Stomach (tissue), 9 donors: Measurements from ENCODE around the gene CDCA7L. TPM values are rescaled to one million over a fixed set of nuclear protein-coding genes. Genes with fewer than 3 reads are reported as not detected.

ENCODE experiments used
- DNase-seq, 2 donors: peaks; one replicate each; pipeline versions ENCODE4 v3.0.0 to v3.0.0-alpha.2; 2013 to 2019
- H3K27ac ChIP-seq, 5 donors: fragments of 200-600 bp in 4 of 5; sonication (generic) in 4 of 5; one replicate each; pipeline ENCODE4 v1.5.1; 2013 to 2019; ENCODE audit warnings: mild to moderate bottlenecking in 1 of 5, moderate library complexity in 1 of 5
- H3K27me3 ChIP-seq, 3 donors: fragments of 200-600 bp; sonication (generic); one replicate each; pipeline ENCODE4 v1.5.1; 2017 to 2019; ENCODE audit warnings: mixed run types in 1 of 3
- H3K36me3 ChIP-seq, 4 donors: fragments of 200-600 bp; sonication (generic); 1 replicate in 3 of 4; 2 replicates in 1 of 4; pipeline ENCODE4 v1.5.1; 2016 to 2019
- H3K4me1 ChIP-seq, 4 donors: fragments of 200-600 bp; sonication (generic); one replicate each; pipeline ENCODE4 v1.5.1; 2016 to 2019
- H3K4me3 ChIP-seq, 4 donors: fragments of 200-600 bp; sonication (generic) in 3 of 4; one replicate each; pipeline ENCODE4 v1.5.1; 2016 to 2019; ENCODE audit warnings: mild to moderate bottlenecking in 1 of 4
- H3K9me3 ChIP-seq, 4 donors: fragments of 200-600 bp; sonication (generic); one replicate each; pipeline ENCODE4 v1.5.1; 2016 to 2019
- CTCF ChIP-seq, 7 experiments: fragments of 450-650 bp in 4 of 7; fragments of 200-600 bp in 3 of 7; sonication (generic) in 3 of 7; IDR thresholded peaks; one replicate each; pipeline ENCODE4 v1.5.1; 2016 to 2019; ENCODE audit warnings: antibody characterized with exemption in 7 of 7, control low read depth in 2 of 7, mild to moderate bottlenecking in 1 of 7
- EP300 ChIP-seq: sonication (generic); formaldehyde crosslinking; IDR thresholded peaks from one replicate; pipeline ENCODE4 v1.6.1; 2017; ENCODE audit warnings: antibody characterized with exemption
- POLR2A ChIP-seq, 4 donors: fragments of 450-650 bp; IDR thresholded peaks; one replicate each; pipeline ENCODE4 v1.6.1; 2016; ENCODE audit warnings: antibody characterized with exemption in 4 of 4, control low read depth in 2 of 4, mild to moderate bottlenecking in 1 of 4, moderate library complexity in 1 of 4
- POLR2AphosphoS5 ChIP-seq, 3 donors: sonication (generic); formaldehyde crosslinking; IDR thresholded peaks; one replicate each; pipeline ENCODE4 v1.6.1; 2016; ENCODE audit warnings: antibody characterized with exemption in 3 of 3
- WGBS, 5 donors: extraction: QIAGEN DNeasy Blood & Tissue Kit in 3 of 5; methylation state at CpG; one replicate each; pipeline versions ENCODE4 v1.1.5 to v1.1.7; 2013 to 2018; 5-methylcytosine and 5-hydroxymethylcytosine counted together
- intact Hi-C: fragments of 100-400 bp; cut with DNase I; formaldehyde crosslinking; loops from one replicate; pipeline ENCODE4 v1.15.1; 2023; ENCODE audit warnings: low total_unique reads
- polyA plus RNA-seq, 3 donors: library from polyadenylated mRNA; stranded (reverse); fragments of 200-250 nt; gene quantifications; one replicate each; pipeline ENCODE4 v1.2.3, GENCODE V29; 2013
- total RNA-seq, 5 donors: library from RNA; depleted of rRNA; stranded (reverse); fragments of >200 nt; gene quantifications; one replicate each; pipeline versions ENCODE4 v1.1.0 to v1.2.3, GENCODE V29; 2014 to 2016
- donor health status: healthy with polysubstance abuse.
- donor health status: Bipolar disorder and iron deficiency.
- donor health status: healthy.

Gene CDCA7L
- total and polyA plus RNA-seq, 8 donors, result 5.4 to 89.8 (median 19.1) TPM

GRCh38 chr7:21898265-21898930 is 47.3 kb downstream of the CDCA7L start:
- Histone ChIP-seq H3K27ac (peak overlapping the region in 2 of 5 donors; percentile 34 to 63), H3K4me1 (no peaks in the 10 kb centered on the region), H3K4me3 (no peak overlapping the region), H3K9me3 (no peaks in the 10 kb centered on the region), H3K36me3 (peaks cover 35 to 59% (median 54%) of the 10 kb centered on the region in 4 donors), H3K27me3 (no peaks in the 10 kb centered on the region)
- DNase-seq, result peak in 1 of 2 donors; percentile 21
- intact Hi-C loops, result no loop called here
- WGBS, 5 donors, result 81 to 90% (median 85%) methylated on average over 17 of the region's 17 CpGs
- TF ChIP-seq POLR2AphosphoS5 (IDR thresholded peaks at IDR 0.05), result no peak
- TF ChIP-seq POLR2A (IDR thresholded peaks at IDR 0.05), result no peak
- no peak for TF ChIP-seq CTCF (IDR thresholded peaks at IDR 0.05)

- TF ChIP-seq EP300 (no peak), POLR2A (IDR thresholded peaks at IDR 0.05) (no peak), CTCF (IDR thresholded peaks at IDR 0.05) (no peak), POLR2AphosphoS5 (IDR thresholded peaks at IDR 0.05) (no peak)
- intact Hi-C loops, result no loop called here
- 81 to 92% (median 84%) methylated on average over 3 of the region's 3 CpGs for WGBS, 5 donors
Observed at GRCh38 chr7:21893401-21893800, 52.3 kb downstream of the CDCA7L start.

GRCh38 chr7:21891291-21891690 is 54.4 kb downstream of the CDCA7L start:
- no peak overlapping the region for H3K27ac ChIP-seq
- H3K4me3 ChIP-seq, result no peak overlapping the region
- peaks cover 0 to 4% (median 0%) of the 10 kb centered on the region in 4 donors for H3K36me3 ChIP-seq
- H3K9me3 ChIP-seq, result no peaks in the 10 kb centered on the region
- H3K27me3 ChIP-seq, result no peaks in the 10 kb centered on the region
- no peaks in the 10 kb centered on the region for H3K4me1 ChIP-seq
- intact Hi-C loops, result no loop called here
- DNase-seq, result no peak
- 71 to 89% (median 84%) methylated on average over 3 of the region's 3 CpGs for WGBS, 5 donors
- TF ChIP-seq EP300 (no peak), CTCF (IDR thresholded peaks at IDR 0.05) (no peak), POLR2AphosphoS5 (IDR thresholded peaks at IDR 0.05) (no peak), POLR2A (IDR thresholded peaks at IDR 0.05) (no peak)

More at GRCh38 chr7:21893401-21893800, 52.3 kb downstream of the CDCA7L start:
- no peak overlapping the region for H3K27ac ChIP-seq
- DNase-seq, result no peak
- H3K4me1 ChIP-seq, result no peaks in the 10 kb centered on the region
- H3K36me3 ChIP-seq, result peaks cover 4 to 9% (median 4%) of the 10 kb centered on the region in 4 donors
- no peaks in the 10 kb centered on the region for H3K27me3 ChIP-seq
- no peaks in the 10 kb centered on the region for H3K9me3 ChIP-seq
- no peak overlapping the region for H3K4me3 ChIP-seq

- no peak overlapping the region for H3K4me3 ChIP-seq
- H3K4me1 ChIP-seq, result no peaks in the 10 kb centered on the region
- no peaks in the 10 kb centered on the region for H3K36me3 ChIP-seq
- 67 to 85% (median 67%) methylated on average over 4 of the region's 4 CpGs for WGBS, 5 donors
- no peaks in the 10 kb centered on the region for H3K27me3 ChIP-seq
- no peaks in the 10 kb centered on the region for H3K9me3 ChIP-seq
- no peak for DNase-seq
- intact Hi-C loops, result no loop called here
- TF ChIP-seq POLR2AphosphoS5 (IDR thresholded peaks at IDR 0.05) (no peak), EP300 (no peak), POLR2A (IDR thresholded peaks at IDR 0.05) (no peak), CTCF (IDR thresholded peaks at IDR 0.05) (no peak)
- no peak overlapping the region for H3K27ac ChIP-seq
Observed at GRCh38 chr7:21887779-21888178, 57.9 kb downstream of the CDCA7L start.
